ES-I3 (cell line): Measurements from ENCODE around the gene PNMA8C.
"Not testable (repeated sequence)": the region's sequence is repeated elsewhere in the genome, so short reads cannot be mapped to it uniquely, and the experiment has no call there.

Source experiments
- H3K36me3 ChIP-seq: 2 replicates; pipeline ENCODE4 v1.6.1; 2013; ENCODE audit warnings: mild to moderate bottlenecking, low read length, control low read depth, moderate library complexity; ENCODE audit not compliant: insufficient read depth
- H3K4me1 ChIP-seq: 2 replicates; pipeline ENCODE4 v1.6.1; 2013; ENCODE audit warnings: mild to moderate bottlenecking, control low read depth, low read length; ENCODE audit not compliant: insufficient read depth
- H3K9ac ChIP-seq: 2 replicates; pipeline ENCODE4 v1.6.1; 2013; ENCODE audit warnings: low read depth, mild to moderate bottlenecking, low read length, moderate library complexity
- H3K9me3 ChIP-seq: 2 replicates; pipeline ENCODE4 v1.6.1; 2013; ENCODE audit warnings: mild to moderate bottlenecking, low read length, moderate library complexity; ENCODE audit not compliant: control insufficient read depth, insufficient read depth

Gene PNMA8C

DNA sequence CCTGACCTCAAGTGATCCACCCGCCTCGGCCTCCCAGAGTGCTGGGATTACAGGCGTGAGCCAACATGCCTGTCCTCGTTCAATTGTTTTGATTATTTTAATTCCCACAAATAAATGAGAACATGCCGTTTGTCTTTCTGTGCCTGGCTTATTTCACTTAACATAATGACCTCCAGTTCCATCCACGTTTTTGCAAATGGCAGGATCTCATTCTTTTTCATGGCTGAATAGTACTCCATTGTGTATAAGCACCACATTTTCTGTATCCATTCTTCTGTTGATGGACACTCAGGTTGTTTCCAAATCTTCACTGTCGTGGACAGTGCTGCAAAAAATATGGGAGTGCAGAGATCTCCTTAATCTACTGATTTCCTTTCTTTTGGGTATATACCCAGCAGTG is 4.7 kb upstream of the PNMA8C start:
- H3K36me3 ChIP-seq: not testable (repeated sequence)

GRCh38 chr19:46431824-46432223 is 3.1 kb upstream of the PNMA8C start:
- Histone ChIP-seq H3K4me1 (no peaks in the 10 kb centered on the region), H3K9ac (no peak overlapping the region), H3K36me3 (no peaks in the 10 kb centered on the region), H3K9me3 (no peaks in the 10 kb centered on the region)

More for the DNA sequence above, 4.7 kb upstream of the PNMA8C start:
- H3K4me1 ChIP-seq, H3K9me3 ChIP-seq, H3K9ac ChIP-seq: not testable (repeated sequence)

DNA sequence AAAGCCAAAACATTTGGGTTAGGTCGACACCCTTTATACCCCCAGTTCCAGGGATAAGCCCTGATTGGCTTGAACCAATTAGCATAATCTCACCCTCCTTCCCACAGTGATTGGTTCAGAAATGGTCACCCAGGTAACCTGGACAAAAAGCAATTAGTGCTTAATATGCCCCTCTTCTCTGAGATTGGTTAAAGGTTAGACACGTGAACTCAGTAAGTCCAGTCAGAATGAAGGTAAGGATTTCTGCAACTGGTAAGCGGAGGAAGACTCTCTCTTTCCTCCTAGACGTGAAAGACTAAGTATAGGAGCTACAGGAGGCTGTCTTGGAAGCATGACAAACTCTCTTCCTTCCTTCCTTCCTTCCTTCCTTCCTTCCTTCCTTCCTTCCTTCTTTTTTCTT is 1.3 kb upstream of the PNMA8C start:
- Histone ChIP-seq H3K36me3 (no peaks in the 10 kb centered on the region), H3K9me3 (no peaks in the 10 kb centered on the region), H3K9ac (no peak overlapping the region), H3K4me1 (no peaks in the 10 kb centered on the region)

DNA sequence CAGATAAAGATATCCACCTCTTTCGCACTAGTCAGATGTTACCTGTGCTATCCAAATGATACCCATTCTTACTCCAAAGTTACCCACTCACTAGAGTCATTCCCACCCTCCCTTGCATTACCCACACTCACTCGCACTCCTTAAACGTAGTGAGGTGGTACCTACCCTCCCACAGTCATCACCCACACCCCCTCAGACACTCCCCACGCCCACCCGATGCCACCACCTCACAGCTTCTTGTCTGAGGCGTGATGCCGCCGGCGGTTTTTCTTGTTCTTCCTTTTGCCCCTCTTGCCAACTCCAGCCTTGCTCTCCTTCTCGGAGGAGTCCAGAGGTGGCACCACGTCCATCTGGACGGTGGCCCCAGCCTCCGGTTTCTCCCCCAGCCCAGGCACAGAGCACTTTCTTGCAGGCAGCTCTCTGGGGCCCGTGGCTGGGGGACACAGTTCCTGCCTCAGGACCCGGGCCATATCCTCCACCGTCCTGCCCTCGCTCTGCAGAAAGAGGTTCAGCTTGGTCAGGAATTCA is 1.2 kb downstream of the PNMA8C start:
- H3K9me3 ChIP-seq: no peaks in the 10 kb centered on the region
- no peaks in the 10 kb centered on the region for H3K36me3 ChIP-seq
- H3K4me1 ChIP-seq: no peaks in the 10 kb centered on the region
- H3K9ac ChIP-seq: no peak overlapping the region

- Histone ChIP-seq H3K9ac (peak overlapping the region; percentile 49; the same call in 1 of the 2 replicates), H3K36me3 (no peaks in the 10 kb centered on the region), H3K9me3 (no peaks in the 10 kb centered on the region), H3K4me1 (no peaks in the 10 kb centered on the region)
These were observed 2.1 kb downstream of the PNMA8C start for GRCh38 chr19:46426506-46427162.

GRCh38 chr19:46426035-46426505 is 2.7 kb downstream of the PNMA8C start:
- Histone ChIP-seq H3K9ac (peak overlapping the region; percentile 49), H3K36me3 (no peaks in the 10 kb centered on the region), H3K4me1 (no peaks in the 10 kb centered on the region), H3K9me3 (no peaks in the 10 kb centered on the region)

DNA sequence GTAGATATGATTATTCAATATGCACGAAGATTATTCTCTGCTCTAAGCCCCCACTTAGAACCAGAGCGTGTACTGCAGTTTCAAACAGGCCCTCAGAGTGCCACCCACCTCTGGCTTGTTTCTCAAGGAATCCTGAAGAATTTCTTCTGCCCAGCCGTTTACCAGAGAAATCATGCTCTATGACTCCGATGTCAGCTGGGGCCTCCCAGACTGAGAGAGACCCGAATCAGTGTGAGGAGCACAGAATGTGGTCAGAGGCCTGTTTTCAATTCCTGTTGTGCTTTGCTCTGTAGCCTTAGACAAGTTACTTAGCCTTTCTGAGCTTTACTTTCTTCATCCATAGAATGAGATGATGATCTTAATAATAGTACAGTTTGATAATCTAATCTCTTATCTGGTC is 5.5 kb downstream of the PNMA8C start:
- no peaks in the 10 kb centered on the region for H3K4me1 ChIP-seq
- no peaks in the 10 kb centered on the region for H3K9me3 ChIP-seq
- H3K9ac ChIP-seq: no peak overlapping the region
- no peaks in the 10 kb centered on the region for H3K36me3 ChIP-seq

DNA sequence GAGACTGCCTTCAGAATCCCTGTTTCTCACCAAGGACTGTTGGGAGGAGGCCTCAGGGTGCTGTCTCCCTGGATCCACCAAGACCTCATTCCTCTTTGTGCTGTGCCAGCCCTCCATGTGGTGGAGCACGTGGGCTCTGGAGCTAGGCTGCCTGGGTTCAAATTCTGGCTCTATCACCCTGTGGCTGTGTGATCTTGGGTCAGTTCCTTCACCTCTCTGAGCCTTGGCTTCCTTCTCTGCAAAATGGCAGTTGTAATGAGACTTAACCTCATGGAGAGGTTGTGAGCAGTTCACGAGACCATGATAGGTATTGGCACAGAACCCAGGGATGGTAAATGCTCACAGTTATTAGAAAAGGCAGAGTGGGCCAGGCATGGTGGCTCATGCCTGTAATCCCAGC is 6.4 kb downstream of the PNMA8C start:
- Histone ChIP-seq H3K36me3 (no peaks in the 10 kb centered on the region), H3K9ac (no peak overlapping the region), H3K9me3 (no peaks in the 10 kb centered on the region), H3K4me1 (no peaks in the 10 kb centered on the region)

- H3K9me3 ChIP-seq: no peaks in the 10 kb centered on the region
- H3K4me1 ChIP-seq: no peaks in the 10 kb centered on the region
- no peak overlapping the region for H3K9ac ChIP-seq
- no peaks in the 10 kb centered on the region for H3K36me3 ChIP-seq
These were observed 8.7 kb downstream of the PNMA8C start for GRCh38 chr19:46420056-46420455.

- H3K4me1 ChIP-seq, H3K36me3 ChIP-seq, H3K9me3 ChIP-seq: not testable (repeated sequence)
- peak overlapping the region; percentile 60 for H3K9ac ChIP-seq
These were observed 12.7 kb downstream of the PNMA8C start for GRCh38 chr19:46415804-46416709.

DNA sequence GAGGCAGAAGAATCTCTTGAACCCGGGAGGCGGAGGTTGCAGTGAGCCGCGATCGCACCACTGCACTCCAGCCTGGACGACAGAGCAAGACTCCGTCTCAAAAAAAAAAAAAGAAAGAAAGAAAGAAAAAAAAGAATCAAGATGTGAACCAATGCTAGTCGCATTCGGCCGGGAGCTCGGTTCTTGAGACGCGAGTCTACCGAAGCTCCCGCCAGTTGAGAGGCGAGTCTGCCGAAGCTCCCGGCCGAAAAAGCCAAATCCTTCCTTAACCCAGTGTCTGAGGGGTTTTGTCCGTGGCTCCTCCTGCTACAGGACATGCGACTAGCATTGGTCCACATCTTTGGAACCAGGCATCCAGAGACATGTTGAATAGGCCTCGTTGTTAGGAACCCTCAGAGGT is 13.8 kb downstream of the PNMA8C start:
- H3K4me1 ChIP-seq, H3K9me3 ChIP-seq, H3K36me3 ChIP-seq, H3K9ac ChIP-seq: not testable (repeated sequence)

DNA sequence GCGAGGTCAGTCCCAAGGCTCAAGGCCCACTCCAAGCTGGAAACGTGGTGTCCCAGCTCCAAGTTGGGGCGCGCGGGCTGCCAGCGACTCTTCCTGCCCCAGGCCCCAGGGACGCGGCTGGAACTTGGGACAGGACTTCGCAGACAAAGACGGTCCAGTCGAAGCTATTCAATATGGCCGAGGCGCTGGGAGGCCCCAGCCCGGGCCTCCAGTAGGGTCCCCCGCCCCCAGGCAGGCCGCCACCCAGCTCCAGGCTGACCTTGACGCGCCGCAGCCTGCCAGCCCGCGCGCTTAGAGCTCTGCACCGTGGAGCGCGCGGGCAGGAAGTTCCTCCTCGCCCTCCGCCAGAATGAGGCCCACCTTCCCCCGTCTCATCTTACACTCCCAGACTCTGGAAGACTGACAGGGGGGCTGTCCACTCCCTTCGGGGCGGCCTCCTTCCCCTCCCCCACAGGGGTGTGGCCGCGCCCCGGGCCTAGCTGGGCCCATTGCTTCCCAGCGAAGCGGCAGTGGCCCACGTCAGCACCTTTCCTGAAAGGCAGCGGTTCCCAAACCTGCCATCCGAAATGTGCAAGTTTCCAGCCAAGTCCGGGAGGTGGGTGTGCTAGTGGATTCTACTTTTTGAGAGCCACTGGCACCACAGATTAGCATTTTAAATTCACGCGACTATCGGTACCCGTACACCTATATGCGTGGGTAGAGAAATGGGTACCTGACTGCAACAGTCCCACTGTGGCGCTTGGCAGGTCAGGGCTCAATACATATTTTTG is 15.3 kb downstream of the PNMA8C start, which contains the start of gene CCDC8:
Gene CCDC8, minus strand, starts transcription at position 303 of the 770 bp plus-strand sequence. CDS start 754 bp downstream, outside the sequence.
- H3K4me1 ChIP-seq: peaks cover 3% of the 10 kb centered on the region; the same call in 1 of the 2 replicates
- peak within 1 kb of the TSS; percentile 67 for H3K9ac ChIP-seq
- H3K9me3 ChIP-seq: no peaks in the 10 kb centered on the region
- 0 out of 2 replicates have a peak, but pooled peaks cover 2% of the 10 kb centered on the region for H3K36me3 ChIP-seq

- H3K36me3 ChIP-seq: 0 out of 2 replicates have a peak, but pooled peaks cover 2% of the 10 kb centered on the region
- peaks cover 6% of the 10 kb centered on the region for H3K4me1 ChIP-seq
- H3K9ac ChIP-seq: peak overlapping the region; percentile 67
- H3K9me3 ChIP-seq: no peaks in the 10 kb centered on the region
These were observed 16.0 kb downstream of the PNMA8C start for GRCh38 chr19:46412650-46413261.
